H1 (cell line): Measurements from ENCODE around the gene SYT13. TPM values are rescaled to one million over a fixed set of nuclear protein-coding genes. Genes with fewer than 3 reads are reported as not detected.

Experiments used
- CTCF ChIA-PET: fragments of 300-600 bp; sonication (Branson Sonifier 250); formaldehyde crosslinking; loops from one replicate; lab custom pipeline; 2021; ENCODE audit not compliant: partially characterized antibody; lab: Charles Lee
- POLR2A ChIA-PET: fragments of 300-600 bp; sonication (Branson Sonifier 250); formaldehyde crosslinking; loops from one replicate; lab custom pipeline; 2021; ENCODE audit warnings: inconsistent platforms; ENCODE audit not compliant: partially characterized antibody; lab: Charles Lee
- DNase-seq, 2 experiments: peaks; one replicate each; pipeline versions ENCODE4 v3.0.0 to v3.0.0-alpha.2; 2010 to 2022; ENCODE audit warnings: low spot score in 2 of 2, low read depth in 1 of 2, mixed read lengths in 1 of 2
- FAIRE-seq: peaks from 2 replicates; lab custom pipeline; 2011; peaks lifted over from hg19 to GRCh38; lab: Jason Lieb, UNC
- H2AFZ ChIP-seq: 2 replicates; pipeline ENCODE4 v1.8.1; 2012; ENCODE audit warnings: low read length, inconsistent platforms
- H2AK5ac ChIP-seq: 2 replicates; pipeline ENCODE4 v1.6.1; 2013; ENCODE audit warnings: low read depth, low read length
- H2BK120ac ChIP-seq: replicated peaks from 2 replicates; pipeline ENCODE3; 2013; ENCODE audit warnings: low read depth, low read length, inconsistent platforms
- H2BK12ac ChIP-seq: 2 replicates; pipeline ENCODE4 v1.6.1; 2013; ENCODE audit warnings: low read depth, low read length
- H2BK15ac ChIP-seq: 2 replicates; pipeline ENCODE4 v1.6.1; 2013; ENCODE audit warnings: low read length
- H2BK20ac ChIP-seq: 2 replicates; pipeline ENCODE4 v1.6.1; 2013; ENCODE audit warnings: low read length
- H2BK5ac ChIP-seq: 2 replicates; pipeline ENCODE4 v1.6.1; 2013; ENCODE audit warnings: low read depth, low read length
- H3K14ac ChIP-seq: 2 replicates; pipeline ENCODE4 v1.6.1; 2013; ENCODE audit warnings: inconsistent platforms; ENCODE audit not compliant: insufficient read length
- H3K18ac ChIP-seq: 2 replicates; pipeline ENCODE4 v1.6.1; 2013; ENCODE audit warnings: low read length; ENCODE audit errors: extremely low read depth
- H3K23ac ChIP-seq: 2 replicates; pipeline ENCODE4 v1.6.1; 2013; ENCODE audit warnings: inconsistent platforms; ENCODE audit not compliant: insufficient read length
- H3K23me2 ChIP-seq: 2 replicates; pipeline ENCODE4 v1.6.1; 2013; ENCODE audit warnings: low read depth, low read length
- H3K27ac ChIP-seq: 2 replicates; pipeline ENCODE4 v1.6.1; 2011; ENCODE audit warnings: low read depth, low read length, inconsistent platforms
- H3K27me3 ChIP-seq, 4 experiments: replicated peaks in 1 of 4; 1 replicate in 1 of 4; 2 replicates in 3 of 4; pipeline versions ENCODE4 v1.6.1 to v1.8.1; 2011 to 2013; ENCODE audit warnings: low read length in 3 of 4, mild to moderate bottlenecking in 3 of 4, inconsistent platforms in 2 of 4, mixed read lengths in 2 of 4, moderate library complexity in 1 of 4; ENCODE audit not compliant: control insufficient read depth in 3 of 4, insufficient read depth in 3 of 4; ENCODE audit errors: extremely low read depth in 1 of 4
- H3K36me3 ChIP-seq, 4 experiments: 2 replicates each; pipeline versions ENCODE4 v1.6.1 to v1.8.1; 2011 to 2013; ENCODE audit warnings: mild to moderate bottlenecking in 4 of 4, low read length in 3 of 4, moderate library complexity in 2 of 4, control low read depth in 1 of 4, inconsistent platforms in 1 of 4; ENCODE audit not compliant: insufficient read depth in 4 of 4, control insufficient read depth in 2 of 4
- H3K4ac ChIP-seq: replicated peaks from 2 replicates; pipeline ENCODE3; 2013; ENCODE audit warnings: low read length, low read depth, mixed read lengths, inconsistent platforms; ENCODE audit not compliant: insufficient read length
- H3K4me1 ChIP-seq, 4 experiments: replicated peaks in 1 of 4; 1 replicate in 1 of 4; 2 replicates in 3 of 4; pipeline versions ENCODE4 v1.6.1 to v1.8.1; 2011 to 2013; ENCODE audit warnings: low read length in 3 of 4, inconsistent platforms in 2 of 4, mixed read lengths in 1 of 4; ENCODE audit not compliant: insufficient read depth in 4 of 4, control insufficient read depth in 3 of 4
- H3K4me2 ChIP-seq, 2 experiments: 2 replicates each; pipeline versions ENCODE4 v1.6.1 to v1.8.1; 2011 to 2013; ENCODE audit warnings: low read depth in 2 of 2, low read length in 2 of 2, control low read depth in 1 of 2, inconsistent platforms in 1 of 2, mild to moderate bottlenecking in 1 of 2; ENCODE audit not compliant: insufficient read depth in 1 of 2
- H3K4me3 ChIP-seq, 4 experiments: fragments of 200-600, 300-600 bp in 1 of 4; sonication (generic), shearing (Covaris generic), sonication (Bioruptor Twin) in 1 of 4; 2 replicates each; pipeline versions ENCODE4 v1.5.1 to v1.8.1; 2011 to 2016; ENCODE audit warnings: low read length in 4 of 4, low read depth in 3 of 4, control low read depth in 2 of 4, inconsistent platforms in 2 of 4, mild to moderate bottlenecking in 2 of 4, mixed read lengths in 1 of 4, moderate library complexity in 1 of 4; ENCODE audit not compliant: insufficient read depth in 2 of 4; ENCODE audit errors: extremely low read depth in 1 of 4
- H3K56ac ChIP-seq: replicated peaks from 2 replicates; pipeline ENCODE3; 2013; ENCODE audit warnings: low read depth, mild to moderate bottlenecking, mixed read lengths, low read length, inconsistent platforms; ENCODE audit not compliant: insufficient read length
- H3K79me1 ChIP-seq: 2 replicates; pipeline ENCODE4 v1.6.1; 2013; ENCODE audit warnings: low read depth, low read length, control low read depth
- H3K79me2 ChIP-seq, 2 experiments: 2 replicates each; pipeline versions ENCODE4 v1.6.1 to v1.8.1; 2012 to 2013; ENCODE audit warnings: low read length in 2 of 2, mild to moderate bottlenecking in 2 of 2, inconsistent platforms in 1 of 2; ENCODE audit not compliant: insufficient read depth in 2 of 2, control insufficient read depth in 1 of 2
- H3K9ac ChIP-seq, 4 experiments: replicated peaks in 1 of 4; 1 replicate in 1 of 4; 2 replicates in 3 of 4; pipeline versions ENCODE4 v1.6.1 to v1.8.1; 2011 to 2013; ENCODE audit warnings: low read depth in 3 of 4, low read length in 3 of 4, control low read depth in 2 of 4, mild to moderate bottlenecking in 2 of 4, moderate library complexity in 2 of 4, inconsistent platforms in 1 of 4; ENCODE audit errors: extremely low read depth in 1 of 4
- H3K9me3 ChIP-seq, 2 experiments: 2 replicates each; pipeline versions ENCODE4 v1.6.1 to v1.8.1; 2012 to 2013; ENCODE audit warnings: mild to moderate bottlenecking in 2 of 2, moderate library complexity in 2 of 2, control low read depth in 1 of 2, inconsistent platforms in 1 of 2, low read depth in 1 of 2, low read length in 1 of 2, mixed read lengths in 1 of 2; ENCODE audit not compliant: insufficient read depth in 2 of 2
- H4K20me1 ChIP-seq, 2 experiments: replicated peaks in 1 of 2; 2 replicates each; pipeline versions ENCODE3 to v1.8.1; 2011 to 2013; ENCODE audit warnings: inconsistent platforms in 2 of 2, low read length in 2 of 2, mild to moderate bottlenecking in 1 of 2; ENCODE audit not compliant: insufficient read depth in 2 of 2, control insufficient read depth in 1 of 2
- H4K5ac ChIP-seq: 2 replicates; pipeline ENCODE4 v1.6.1; 2013; ENCODE audit warnings: low read length, low read depth, mixed read lengths, inconsistent platforms; ENCODE audit not compliant: insufficient read length
- H4K8ac ChIP-seq: 2 replicates; pipeline ENCODE4 v1.8.0; 2013; ENCODE audit warnings: mild to moderate bottlenecking, moderate library complexity, low read length, inconsistent platforms; ENCODE audit not compliant: insufficient read depth; ENCODE audit errors: extremely low read depth
- H4K91ac ChIP-seq: replicated peaks from 2 replicates; pipeline ENCODE3; 2013; ENCODE audit warnings: low read length, mixed read lengths, inconsistent platforms; ENCODE audit not compliant: insufficient read length
- BRCA1 ChIP-seq: IDR thresholded peaks from 2 replicates; pipeline ENCODE4 v1.6.1; 2012; ENCODE audit warnings: low read depth, low read length, improper control_type of control experiment
- CREB1 ChIP-seq: IDR thresholded peaks from 2 replicates; pipeline ENCODE4 v1.6.1; 2012; ENCODE audit warnings: inconsistent platforms
- GABPA ChIP-seq: IDR thresholded peaks from 2 replicates; pipeline ENCODE4 v1.6.1; 2011; ENCODE audit warnings: mild to moderate bottlenecking, low read length, moderate library complexity, borderline replicate concordance; ENCODE audit not compliant: insufficient read depth
- GTF2F1 ChIP-seq: IDR thresholded peaks from 2 replicates; pipeline ENCODE4 v1.6.1; 2012; ENCODE audit warnings: low read depth, low read length, improper control_type of control experiment, borderline replicate concordance
- KDM1A ChIP-seq: fragments of 200-600, 300-600 bp; sonication (generic); IDR thresholded peaks from 2 replicates; pipeline ENCODE4 v1.7.1; 2016; ENCODE audit warnings: mild to moderate bottlenecking, low read length, borderline replicate concordance
- KDM4A ChIP-seq: IDR thresholded peaks from one replicate; pipeline ENCODE4 v1.7.1; 2012; ENCODE audit warnings: low read depth, mild to moderate bottlenecking, moderate library complexity, low read length, inconsistent platforms; ENCODE audit not compliant: severe bottlenecking
- POLR2AphosphoS5 ChIP-seq: IDR thresholded peaks from 2 replicates; pipeline ENCODE4 v1.6.1; 2011; ENCODE audit warnings: low read depth, low read length
- RAD21 ChIP-seq, 2 experiments: IDR thresholded peaks in 1 of 2; conservative IDR thresholded peaks in 1 of 2; 2 replicates each; pipeline ENCODE4 v1.6.1; 2011; ENCODE audit warnings: low read depth in 2 of 2, low read length in 2 of 2, improper control_type of control experiment in 1 of 2, inconsistent platforms in 1 of 2, mild to moderate bottlenecking in 1 of 2, moderate library complexity in 1 of 2
- YY1 ChIP-seq: IDR thresholded peaks from 2 replicates; pipeline ENCODE4 v1.6.1; 2011; ENCODE audit warnings: low read depth, mild to moderate bottlenecking, low read length
- ZNF274 ChIP-seq: IDR thresholded peaks from 2 replicates; pipeline ENCODE4 v1.7.0; 2012; ENCODE audit warnings: low read length, borderline replicate concordance; ENCODE audit errors: extremely low read depth
- WGBS, 2 experiments: shearing (Covaris generic) in 1 of 2; methylation state at CpG; one replicate each; pipeline versions ENCODE4 v1.1.6 to v1.1.7; 2013 to 2015; ENCODE audit warnings: low lambda C conversion rate in 2 of 2, mixed read lengths in 2 of 2, inconsistent platforms in 1 of 2, low coverage in 1 of 2, missing lambda C conversion rate in 1 of 2; ENCODE audit not compliant: insufficient replicate concordance in 2 of 2, insufficient coverage in 1 of 2, insufficient read length in 1 of 2; ENCODE audit errors: extremely low coverage in 1 of 2, missing lambda C conversion rate in 1 of 2; 5-methylcytosine and 5-hydroxymethylcytosine counted together
- polyA plus RNA-seq, 7 experiments: library from polyadenylated mRNA; depleted of rRNA in 3 of 7; stranded (reverse) in 5 of 7; unstranded in 2 of 7; fragments of >200 nt in 5 of 7; fragments of 200-250 nt in 2 of 7; gene quantifications; 1 replicate in 5 of 7; 2 replicates in 1 of 7; 4 replicates in 1 of 7; pipeline versions ENCODE4 v1.2.1 to v1.2.3, GENCODE V29; 2011 to 2013; ENCODE audit warnings: missing spikeins in 2 of 7, mixed read lengths in 2 of 7
- total RNA-seq: library from RNA; stranded (reverse); fragmentation: NEBNext Ultra II Directional; extraction: Animal tissue kit (Norgen Biotek cat#: 25700); gene quantifications from 2 replicates; pipeline ENCODE4 v1.2.1, GENCODE V29; 2021

The SYT13 gene
- total and polyA plus RNA-seq, 2 of the 8 experiments (the other 6 are each of a cell fraction or from before 2014, with no cell fraction given): 4.8 to 13.2 TPM

GRCh38 chr11:45229401-45230020, 56.6 kb downstream of the SYT13 start:
- TF ChIP-seq KDM1A: no peak
- TF ChIP-seq CREB1: no peak
- TF ChIP-seq GABPA: no peak
- TF ChIP-seq RAD21 (IDR thresholded peaks at IDR 0.05 in 1 of 2, conservative IDR thresholded peaks at IDR 0.05 in 1 of 2; ENCODE audit: low read depth in 2 of 2, low read length in 2 of 2): no peak
- TF ChIP-seq ZNF274: no peak
- TF ChIP-seq KDM4A: no peak
- no peak for TF ChIP-seq BRCA1
- no peak for TF ChIP-seq GTF2F1
- no peak for TF ChIP-seq POLR2AphosphoS5
- TF ChIP-seq YY1: no peak
- TF ChIP-seq, all 59 proteins: peak for 0
- WGBS, 2 experiments: 87% methylated on average over 5 of the region's 5 CpGs; no CpG with 5 or more reads in 1 of the 2 experiments
- FAIRE-seq: no peak

More at GRCh38 chr11:45229401-45230020, 56.6 kb downstream of the SYT13 start:
- no peak overlapping the region for H2BK120ac ChIP-seq
- no peak overlapping the region for H4K5ac ChIP-seq
- H4K8ac ChIP-seq: no peak overlapping the region
- H3K79me2 ChIP-seq: no peaks in the 10 kb centered on the region
- no peaks in the 10 kb centered on the region for H3K27me3 ChIP-seq
- no peak overlapping the region for H3K4ac ChIP-seq
- H3K36me3 ChIP-seq: peaks cover 0 to 10% (median 4%) of the 10 kb centered on the region in 4 experiments; a peak in 3 of 8 replicates
- no peak overlapping the region for H2BK12ac ChIP-seq
- H3K4me1 ChIP-seq: peaks cover 0 to 4% (median 2%) of the 10 kb centered on the region in 4 experiments; a peak in 2 of 7 replicates
- CTCF ChIA-PET: interaction anchor here (0.7 to 1.9 kb wide), 9 partner anchors 8 to 125 kb away, joined by 3 to 8 read pairs (median 3); no protein-coding TSS in a partner anchor
- no peak overlapping the region for H3K4me2 ChIP-seq
- H2BK15ac ChIP-seq: no peak overlapping the region
- H3K18ac ChIP-seq: no peak overlapping the region
- no peak overlapping the region for H3K27ac ChIP-seq
- H3K14ac ChIP-seq: no peak overlapping the region
- no peak overlapping the region for H2BK20ac ChIP-seq
- H2AFZ ChIP-seq: no peak overlapping the region
- no peak overlapping the region for H3K23ac ChIP-seq
- no peaks in the 10 kb centered on the region for H3K23me2 ChIP-seq
- H4K91ac ChIP-seq: no peak overlapping the region
- peaks cover 0 to 2% of the 10 kb centered on the region in 2 experiments for H4K20me1 ChIP-seq
- H2AK5ac ChIP-seq: no peak overlapping the region
- no peak overlapping the region for H3K4me3 ChIP-seq
- no peak overlapping the region for H3K56ac ChIP-seq
- H2BK5ac ChIP-seq: no peak overlapping the region
- no peak for DNase-seq
- H3K79me1 ChIP-seq: no peaks in the 10 kb centered on the region
- H3K9ac ChIP-seq: no peak overlapping the region
- H3K9me3 ChIP-seq: no peaks in the 10 kb centered on the region
- POLR2A ChIA-PET: no interaction called here
